ENCODE results near the gene CCDC93.

DNA sequence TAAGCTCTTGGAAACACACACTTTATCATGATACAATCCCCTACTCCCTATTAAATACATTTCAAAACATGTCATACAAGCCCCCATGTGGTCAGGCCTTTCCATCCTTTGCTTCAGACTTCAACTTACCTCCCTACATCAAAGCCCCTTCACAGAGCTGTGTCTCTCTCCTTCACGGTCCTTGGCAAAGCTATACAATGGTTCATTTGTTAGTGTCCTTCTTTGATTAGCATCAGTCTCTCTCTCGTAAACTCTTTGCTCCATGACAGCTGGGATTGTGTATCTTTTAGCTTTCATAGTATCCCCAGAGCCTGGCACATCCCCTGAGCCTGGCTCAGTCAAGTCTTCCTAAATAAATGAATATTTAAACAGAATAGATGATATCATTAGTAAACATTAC lies 48.8 kb upstream of the CCDC93 start:
- TF ChIP-seq, protein P1, sequence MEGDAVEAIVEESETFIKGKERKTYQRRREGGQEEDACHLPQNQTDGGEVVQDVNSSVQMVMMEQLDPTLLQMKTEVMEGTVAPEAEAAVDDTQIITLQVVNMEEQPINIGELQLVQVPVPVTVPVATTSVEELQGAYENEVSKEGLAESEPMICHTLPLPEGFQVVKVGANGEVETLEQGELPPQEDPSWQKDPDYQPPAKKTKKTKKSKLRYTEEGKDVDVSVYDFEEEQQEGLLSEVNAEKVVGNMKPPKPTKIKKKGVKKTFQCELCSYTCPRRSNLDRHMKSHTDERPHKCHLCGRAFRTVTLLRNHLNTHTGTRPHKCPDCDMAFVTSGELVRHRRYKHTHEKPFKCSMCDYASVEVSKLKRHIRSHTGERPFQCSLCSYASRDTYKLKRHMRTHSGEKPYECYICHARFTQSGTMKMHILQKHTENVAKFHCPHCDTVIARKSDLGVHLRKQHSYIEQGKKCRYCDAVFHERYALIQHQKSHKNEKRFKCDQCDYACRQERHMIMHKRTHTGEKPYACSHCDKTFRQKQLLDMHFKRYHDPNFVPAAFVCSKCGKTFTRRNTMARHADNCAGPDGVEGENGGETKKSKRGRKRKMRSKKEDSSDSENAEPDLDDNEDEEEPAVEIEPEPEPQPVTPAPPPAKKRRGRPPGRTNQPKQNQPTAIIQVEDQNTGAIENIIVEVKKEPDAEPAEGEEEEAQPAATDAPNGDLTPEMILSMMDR (tag by site-specific recombination; IDR thresholded peaks at IDR 0.05) = no peak
- TF ChIP-seq ZBTB1 (tag by site-specific recombination; IDR thresholded peaks at IDR 0.05) (no peak), ZNF24 (tag by site-specific recombination; IDR thresholded peaks at IDR 0.05) (no peak), ZNF792 (tag by site-specific recombination; IDR thresholded peaks at IDR 0.05) (no peak), ZNF274 (IDR thresholded peaks at IDR 0.05; ENCODE audit: low read length) (no peak), ZNF274 (tag by site-specific recombination; IDR thresholded peaks at IDR 0.05; ENCODE audit: borderline replicate concordance) (no peak), BCL11A (tag by site-specific recombination; IDR thresholded peaks at IDR 0.05; ENCODE audit: low read depth) (no peak), ZNF776 (tag by site-specific recombination; IDR thresholded peaks at IDR 0.05; ENCODE audit: borderline replicate concordance) (no peak), TRIM28 (IDR thresholded peaks at IDR 0.05; ENCODE audit: borderline replicate concordance, low read length) (no peak), ZNF660 (tag by site-specific recombination; IDR thresholded peaks at IDR 0.05) (no peak), HIC1 (tag by site-specific recombination; IDR thresholded peaks at IDR 0.05) (no peak), GLIS1 (tag by site-specific recombination; IDR thresholded peaks at IDR 0.05) (no peak), ZNF521 (tag by site-specific recombination; IDR thresholded peaks at IDR 0.05) (no peak), ZBTB8A (tag by site-specific recombination; IDR thresholded peaks at IDR 0.05) (no peak)
